Panc1 (cell line): ENCODE measurements around the gene CREG1.

Experiments used
- POLR2AphosphoS5 ChIP-seq: IDR thresholded peaks from 2 replicates; pipeline ENCODE4 v1.6.1; 2012; ENCODE audit warnings: mild to moderate bottlenecking, low read depth, low read length, moderate library complexity
- SIN3A ChIP-seq: IDR thresholded peaks from 2 replicates; pipeline ENCODE4 v1.6.1; 2012; ENCODE audit warnings: low read depth, mild to moderate bottlenecking, low read length, moderate library complexity, borderline replicate concordance; ENCODE audit not compliant: insufficient read depth
- TF ChIP-seq, protein P1 (sequence below): fragments of 450-650 bp; IDR thresholded peaks from 2 replicates; pipeline ENCODE4 v1.5.1; 2017; ENCODE audit warnings: mild to moderate bottlenecking
- TF ChIP-seq, protein P2 (sequence below), 2 experiments: IDR thresholded peaks; 2 replicates each; pipeline ENCODE4 v1.6.1; 2011 to 2012; ENCODE audit warnings: low read depth in 2 of 2, control low read depth in 1 of 2, low read length in 1 of 2, mild to moderate bottlenecking in 1 of 2, moderate library complexity in 1 of 2; ENCODE audit not compliant: insufficient read depth in 1 of 2

DNA sequence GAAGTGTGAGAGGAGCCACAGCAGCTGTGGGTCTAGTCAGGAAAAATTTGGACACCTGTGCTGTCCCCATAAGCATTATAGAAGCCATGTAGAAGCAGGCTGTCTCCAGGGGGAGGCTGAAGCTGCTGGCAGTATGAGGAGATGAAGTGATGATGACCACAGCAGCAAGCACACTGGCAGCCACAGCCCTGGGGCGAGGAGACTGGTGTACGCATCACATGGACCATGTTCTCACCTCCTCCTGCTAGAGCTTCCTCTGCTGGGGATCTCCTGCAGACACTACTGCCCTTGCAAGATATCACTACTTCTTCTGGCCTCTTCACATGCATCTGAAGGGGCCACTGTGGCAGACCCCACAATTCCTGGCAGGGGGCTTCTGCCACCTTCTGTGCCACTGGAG lies 33.8 kb upstream of the CREG1 start:
- TF ChIP-seq SIN3A (no peak), POLR2AphosphoS5 (no peak)
- TF ChIP-seq, protein P1, sequence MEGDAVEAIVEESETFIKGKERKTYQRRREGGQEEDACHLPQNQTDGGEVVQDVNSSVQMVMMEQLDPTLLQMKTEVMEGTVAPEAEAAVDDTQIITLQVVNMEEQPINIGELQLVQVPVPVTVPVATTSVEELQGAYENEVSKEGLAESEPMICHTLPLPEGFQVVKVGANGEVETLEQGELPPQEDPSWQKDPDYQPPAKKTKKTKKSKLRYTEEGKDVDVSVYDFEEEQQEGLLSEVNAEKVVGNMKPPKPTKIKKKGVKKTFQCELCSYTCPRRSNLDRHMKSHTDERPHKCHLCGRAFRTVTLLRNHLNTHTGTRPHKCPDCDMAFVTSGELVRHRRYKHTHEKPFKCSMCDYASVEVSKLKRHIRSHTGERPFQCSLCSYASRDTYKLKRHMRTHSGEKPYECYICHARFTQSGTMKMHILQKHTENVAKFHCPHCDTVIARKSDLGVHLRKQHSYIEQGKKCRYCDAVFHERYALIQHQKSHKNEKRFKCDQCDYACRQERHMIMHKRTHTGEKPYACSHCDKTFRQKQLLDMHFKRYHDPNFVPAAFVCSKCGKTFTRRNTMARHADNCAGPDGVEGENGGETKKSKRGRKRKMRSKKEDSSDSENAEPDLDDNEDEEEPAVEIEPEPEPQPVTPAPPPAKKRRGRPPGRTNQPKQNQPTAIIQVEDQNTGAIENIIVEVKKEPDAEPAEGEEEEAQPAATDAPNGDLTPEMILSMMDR: no peak
- TF ChIP-seq, protein P2, sequence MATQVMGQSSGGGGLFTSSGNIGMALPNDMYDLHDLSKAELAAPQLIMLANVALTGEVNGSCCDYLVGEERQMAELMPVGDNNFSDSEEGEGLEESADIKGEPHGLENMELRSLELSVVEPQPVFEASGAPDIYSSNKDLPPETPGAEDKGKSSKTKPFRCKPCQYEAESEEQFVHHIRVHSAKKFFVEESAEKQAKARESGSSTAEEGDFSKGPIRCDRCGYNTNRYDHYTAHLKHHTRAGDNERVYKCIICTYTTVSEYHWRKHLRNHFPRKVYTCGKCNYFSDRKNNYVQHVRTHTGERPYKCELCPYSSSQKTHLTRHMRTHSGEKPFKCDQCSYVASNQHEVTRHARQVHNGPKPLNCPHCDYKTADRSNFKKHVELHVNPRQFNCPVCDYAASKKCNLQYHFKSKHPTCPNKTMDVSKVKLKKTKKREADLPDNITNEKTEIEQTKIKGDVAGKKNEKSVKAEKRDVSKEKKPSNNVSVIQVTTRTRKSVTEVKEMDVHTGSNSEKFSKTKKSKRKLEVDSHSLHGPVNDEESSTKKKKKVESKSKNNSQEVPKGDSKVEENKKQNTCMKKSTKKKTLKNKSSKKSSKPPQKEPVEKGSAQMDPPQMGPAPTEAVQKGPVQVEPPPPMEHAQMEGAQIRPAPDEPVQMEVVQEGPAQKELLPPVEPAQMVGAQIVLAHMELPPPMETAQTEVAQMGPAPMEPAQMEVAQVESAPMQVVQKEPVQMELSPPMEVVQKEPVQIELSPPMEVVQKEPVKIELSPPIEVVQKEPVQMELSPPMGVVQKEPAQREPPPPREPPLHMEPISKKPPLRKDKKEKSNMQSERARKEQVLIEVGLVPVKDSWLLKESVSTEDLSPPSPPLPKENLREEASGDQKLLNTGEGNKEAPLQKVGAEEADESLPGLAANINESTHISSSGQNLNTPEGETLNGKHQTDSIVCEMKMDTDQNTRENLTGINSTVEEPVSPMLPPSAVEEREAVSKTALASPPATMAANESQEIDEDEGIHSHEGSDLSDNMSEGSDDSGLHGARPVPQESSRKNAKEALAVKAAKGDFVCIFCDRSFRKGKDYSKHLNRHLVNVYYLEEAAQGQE (IDR thresholded peaks at IDR 0.05; ENCODE audit: insufficient read depth in 1 of 2, low read depth in 2 of 2, low read length in 1 of 2): no peak
